B cell (primary cell): Measurements from ENCODE around the gene REM2. TPM values are rescaled to one million over a fixed set of nuclear protein-coding genes. Genes with fewer than 3 reads are reported as not detected.

Experiments
- ATAC-seq: fragments of 200-7000 bp; cut with Tn5 transposase; one replicate; pipeline ENCODE4 v1.10.0; 2021; ENCODE audit warnings: low read depth, mild to moderate bottlenecking, moderate number of reproducible peaks, moderate library complexity
- CTCF ChIA-PET: fragments of 350-600 bp; sonication (Branson Sonifier 250); formaldehyde crosslinking; loops from one replicate; lab custom pipeline; 2021; ENCODE audit warnings: antibody characterized with exemption, inconsistent platforms; lab: Charles Lee
- POLR2A ChIA-PET: fragments of 350-600 bp; sonication (Branson Sonifier 250); formaldehyde crosslinking; loops from one replicate; lab custom pipeline; 2021; ENCODE audit warnings: antibody characterized with exemption; lab: Charles Lee
- DNase-seq: peaks from one replicate; pipeline ENCODE4 v3.0.0; 2013
- H2AFZ ChIP-seq: 2 replicates; pipeline ENCODE4 v1.6.1; 2012; ENCODE audit warnings: mild to moderate bottlenecking, low read depth, low read length; ENCODE audit not compliant: insufficient read depth, poor library complexity, severe bottlenecking
- H3K27ac ChIP-seq, 2 donors: 1 replicate in 1 of 2; 2 replicates in 1 of 2; pipeline ENCODE4 v1.5.1; 2012 to 2013; ENCODE audit warnings: low read length in 2 of 2, mild to moderate bottlenecking in 2 of 2, moderate library complexity in 1 of 2
- H3K27me3 ChIP-seq, 4 experiments: fragments of 200-600 bp in 1 of 4; sonication (generic) in 1 of 4; replicated peaks in 1 of 4; 1 replicate in 2 of 4; 2 replicates in 2 of 4; pipeline versions ENCODE4 v1.6.1 to v1.7.0; 2013 to 2016; ENCODE audit warnings: low read length in 3 of 4, mild to moderate bottlenecking in 2 of 4, mixed read lengths in 1 of 4, moderate library complexity in 1 of 4; ENCODE audit not compliant: insufficient read depth in 4 of 4, control insufficient read depth in 3 of 4; ENCODE audit errors: control extremely low read depth in 1 of 4
- H3K36me3 ChIP-seq, 2 experiments: replicated peaks in 1 of 2; 1 replicate in 1 of 2; 2 replicates in 1 of 2; pipeline versions ENCODE4 v1.6.1 to v1.7.1; 2013; ENCODE audit warnings: low read length in 1 of 2; ENCODE audit not compliant: insufficient read depth in 2 of 2, control insufficient read depth in 1 of 2; ENCODE audit errors: control extremely low read depth in 1 of 2, extremely low read depth in 1 of 2
- H3K4me1 ChIP-seq, 2 donors: fragments of 200-600 bp in 1 of 2; sonication (generic) in 1 of 2; 1 replicate in 1 of 2; 2 replicates in 1 of 2; pipeline versions ENCODE4 v1.5.1 to v1.6.1; 2013 to 2017; ENCODE audit warnings: low read length in 2 of 2; ENCODE audit not compliant: control insufficient read depth in 2 of 2, insufficient read depth in 2 of 2
- H3K4me2 ChIP-seq: replicated peaks from 2 replicates; pipeline ENCODE3; 2012; ENCODE audit warnings: mild to moderate bottlenecking, low read depth, low read length; ENCODE audit not compliant: poor library complexity, severe bottlenecking
- H3K4me3 ChIP-seq, 5 experiments: fragments of 200-600 bp in 1 of 5; sonication (generic) in 1 of 5; 1 replicate in 3 of 5; 2 replicates in 2 of 5; pipeline versions ENCODE4 v1.5.1 to v1.7.0; 2011 to 2016; ENCODE audit warnings: low read length in 4 of 5, mild to moderate bottlenecking in 4 of 5, low read depth in 2 of 5, control low read depth in 1 of 5, moderate library complexity in 1 of 5; ENCODE audit not compliant: insufficient read depth in 1 of 5; ENCODE audit errors: control extremely low read depth in 1 of 5, extremely low read depth in 1 of 5
- H3K79me2 ChIP-seq: fragments of 200-600 bp; sonication (generic); one replicate; pipeline ENCODE4 v1.6.0; 2016; ENCODE audit warnings: low read length; ENCODE audit not compliant: control insufficient read depth, insufficient read depth
- H3K9ac ChIP-seq: fragments of 200-600 bp; sonication (generic); 2 replicates; pipeline ENCODE4 v1.6.1; 2017; ENCODE audit warnings: mild to moderate bottlenecking, low read length, moderate library complexity
- H3K9me3 ChIP-seq, 3 donors: one replicate each; pipeline versions ENCODE4 v1.6.1 to v1.7.1; 2013; ENCODE audit warnings: low read length in 2 of 3; ENCODE audit not compliant: control insufficient read depth in 2 of 3, insufficient read depth in 1 of 3; ENCODE audit errors: control extremely low read depth in 1 of 3
- H4K20me1 ChIP-seq: 2 replicates; pipeline ENCODE4 v1.6.0; 2012; ENCODE audit warnings: mild to moderate bottlenecking, low read length; ENCODE audit not compliant: insufficient read depth, control insufficient read depth, poor library complexity, severe bottlenecking
- H3K27ac Mint-ChIP-seq: one replicate; pipeline ENCODE4 v1.8.0; 2021; ENCODE audit warnings: mixed read lengths
- H3K27me3 Mint-ChIP-seq: one replicate; pipeline ENCODE4 v1.8.0; 2021; ENCODE audit warnings: mixed read lengths
- H3K4me1 Mint-ChIP-seq: one replicate; pipeline ENCODE4 v1.8.0; 2021; ENCODE audit warnings: mixed read lengths
- H3K4me3 Mint-ChIP-seq: one replicate; pipeline ENCODE4 v1.8.0; 2021; ENCODE audit warnings: mixed read lengths
- H3K9me3 Mint-ChIP-seq: one replicate; pipeline ENCODE4 v1.8.0; 2022; ENCODE audit warnings: mixed read lengths; ENCODE audit not compliant: insufficient read depth
- EZH2 ChIP-seq: IDR thresholded peaks from 2 replicates; pipeline ENCODE4 v1.6.1; 2012; ENCODE audit warnings: borderline replicate concordance, low read depth, mild to moderate bottlenecking, moderate library complexity, low read length; ENCODE audit not compliant: insufficient read depth, poor library complexity, severe bottlenecking
- WGBS: methylation state at CpG from one replicate; pipeline ENCODE4 v1.1.5; 2013; ENCODE audit warnings: missing lambda C conversion rate; ENCODE audit not compliant: insufficient coverage; 5-methylcytosine and 5-hydroxymethylcytosine counted together
- intact Hi-C: fragments of 100-400 bp; cut with micrococcal nuclease; formaldehyde crosslinking; loops from one replicate; pipeline ENCODE4 v1.10.0; 2022
- polyA plus RNA-seq: library from polyadenylated mRNA; depleted of rRNA; stranded (reverse); fragments of >200 nt; gene quantifications from 2 replicates; pipeline ENCODE4 v1.2.3, GENCODE V29; 2012
- total RNA-seq, 2 donors: library from RNA; stranded (reverse); fragments of 120-200 nt in 1 of 2; gene quantifications; 1 replicate in 1 of 2; 2 replicates in 1 of 2; pipeline versions ENCODE4 v1.2.3 to v1.2.4, GENCODE V29; 2013 to 2022
- TF ChIP-seq, protein P1 (sequence below): fragments of 200-600 bp; IDR thresholded peaks from one replicate; pipeline ENCODE4 v1.8.0; 2022; ENCODE audit warnings: antibody characterized with exemption, mild to moderate bottlenecking

The REM2 gene
- total and polyA plus RNA-seq, 2 donors (not counting 1 experiment from before 2014, with no cell fraction given): 5.6 to 12.9 TPM

DNA sequence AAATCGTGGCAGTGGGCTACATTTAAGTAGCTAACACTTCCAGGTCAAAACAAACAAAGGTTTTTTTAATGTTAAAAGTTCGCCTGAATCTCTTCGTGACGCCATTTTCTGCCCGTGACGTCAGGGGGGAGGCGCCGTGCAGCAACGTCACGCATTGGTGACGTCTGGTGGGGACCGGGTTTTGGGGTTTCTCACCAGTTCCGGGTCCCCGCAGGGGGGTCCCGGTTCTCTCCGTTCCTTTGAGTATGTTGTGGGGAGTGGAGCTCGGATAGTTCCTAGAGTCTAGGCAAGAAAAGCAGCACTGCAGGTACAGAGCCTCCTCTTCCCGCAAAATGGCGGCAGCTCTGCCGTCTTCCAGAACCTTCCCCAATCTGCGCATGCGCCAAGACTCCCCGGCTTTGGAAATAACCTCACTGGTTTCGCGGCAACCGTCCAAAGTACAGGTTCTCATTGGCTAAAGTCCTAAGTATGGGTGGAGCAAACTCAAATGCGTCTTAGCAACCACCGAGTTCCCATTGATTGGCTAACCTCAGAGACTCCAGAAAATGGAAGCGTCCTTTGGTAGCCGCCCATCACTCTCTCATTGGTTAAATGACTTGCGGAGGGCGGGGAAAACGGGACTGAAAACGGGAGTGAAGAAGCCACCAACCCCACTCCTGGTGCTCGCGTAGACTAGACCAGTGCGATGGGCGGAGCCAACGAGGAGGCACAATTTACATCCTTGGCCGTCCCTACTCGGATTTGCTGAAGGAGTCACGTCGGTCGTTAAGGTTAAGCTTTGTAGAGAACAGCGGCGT is 36.0 kb downstream of the REM2 start, which contains the start of gene RBM23:
TSS of gene RBM23 (minus strand) at position 346 of the 797 bp plus-strand sequence.
- Histone ChIP-seq H2AFZ (peak within 1 kb of the TSS; percentile 69), H3K27me3 (no peaks in the 10 kb centered on the region), H3K4me2 (peak within 1 kb of the TSS; percentile 80), H3K36me3 (peaks cover 4 to 25% of the 10 kb centered on the region in 2 experiments), H4K20me1 (peaks cover 5% of the 10 kb centered on the region), H3K4me1 (peaks cover 16 to 28% of the 10 kb centered on the region in 2 donors), H3K27ac (peak within 1 kb of the TSS; percentile 98 to 99), H3K9ac (peak within 1 kb of the TSS; percentile 80), H3K9me3 (no peaks in the 10 kb centered on the region), H3K4me3 (peak within 1 kb of the TSS; percentile 72 to 98 (median 96)), H3K79me2 (peaks cover 45% of the 10 kb centered on the region)
- Mint-ChIP-seq H3K9me3 (no peaks in the 10 kb centered on the region), H3K27ac (peak within 1 kb of the TSS; percentile 99), H3K4me3 (peak within 1 kb of the TSS; percentile 93), H3K4me1 (peaks cover 38% of the 10 kb centered on the region), H3K27me3 (no peaks in the 10 kb centered on the region)
- ChIA-PET POLR2A (interaction anchor here (0.6 to 3.5 kb wide), 17 partner anchors 9 to 1848 kb away, joined by 3 to 22 read pairs (median 4); partner anchors contain the start of genes ACIN1, C14orf119, DAD1 and HAUS4), CTCF (interaction anchor here (0.5 to 4.9 kb wide), 18 partner anchors 8 to 363 kb away, joined by 3 to 40 read pairs (median 4); partner anchors contain the start of genes AJUBA, HAUS4, LRP10 and PRMT5)
- no peak for TF ChIP-seq EZH2
- TF ChIP-seq, protein P1, sequence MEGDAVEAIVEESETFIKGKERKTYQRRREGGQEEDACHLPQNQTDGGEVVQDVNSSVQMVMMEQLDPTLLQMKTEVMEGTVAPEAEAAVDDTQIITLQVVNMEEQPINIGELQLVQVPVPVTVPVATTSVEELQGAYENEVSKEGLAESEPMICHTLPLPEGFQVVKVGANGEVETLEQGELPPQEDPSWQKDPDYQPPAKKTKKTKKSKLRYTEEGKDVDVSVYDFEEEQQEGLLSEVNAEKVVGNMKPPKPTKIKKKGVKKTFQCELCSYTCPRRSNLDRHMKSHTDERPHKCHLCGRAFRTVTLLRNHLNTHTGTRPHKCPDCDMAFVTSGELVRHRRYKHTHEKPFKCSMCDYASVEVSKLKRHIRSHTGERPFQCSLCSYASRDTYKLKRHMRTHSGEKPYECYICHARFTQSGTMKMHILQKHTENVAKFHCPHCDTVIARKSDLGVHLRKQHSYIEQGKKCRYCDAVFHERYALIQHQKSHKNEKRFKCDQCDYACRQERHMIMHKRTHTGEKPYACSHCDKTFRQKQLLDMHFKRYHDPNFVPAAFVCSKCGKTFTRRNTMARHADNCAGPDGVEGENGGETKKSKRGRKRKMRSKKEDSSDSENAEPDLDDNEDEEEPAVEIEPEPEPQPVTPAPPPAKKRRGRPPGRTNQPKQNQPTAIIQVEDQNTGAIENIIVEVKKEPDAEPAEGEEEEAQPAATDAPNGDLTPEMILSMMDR: no peak
- DNase-seq: peak; percentile 100
- intact Hi-C loops: loop anchor here (1.0 to 5.0 kb wide), 7 partner anchors 10 to 330 kb away; partner anchors contain the start of genes DAD1, HAUS4, LRP10 and OXA1L
- ATAC-seq: peak; percentile 87
- under 1% methylated on average over 45 of the region's 46 CpGs for WGBS
